ENCODE measurements around the gene PRKN.

- TF ChIP-seq HDGF (IDR thresholded peaks at IDR 0.05; ENCODE audit: borderline replicate concordance) (no peak), ARNT (IDR thresholded peaks at IDR 0.05) (no peak), ELF4 (IDR thresholded peaks at IDR 0.05) (no peak), FOXK2 (IDR thresholded peaks at IDR 0.05) (no peak), FOXA1 (IDR thresholded peaks at IDR 0.05) (no peak), FOXM1 (IDR thresholded peaks at IDR 0.05; ENCODE audit: borderline replicate concordance) (no peak), SP1 (IDR thresholded peaks at IDR 0.05) (no peak), BHLHE40 (IDR thresholded peaks at IDR 0.05; ENCODE audit: borderline replicate concordance) (no peak)
These were observed 722.2 kb downstream of the PRKN start for GRCh38 chr6:162005372-162005771.

All from HEK293T (cell line).